Measurements from ENCODE around the gene HIRA. TPM values are rescaled to one million over a fixed set of nuclear protein-coding genes. Genes with fewer than 3 reads are reported as not detected.
A peak's percentile ranks its signal among the peaks of the same experiment; 100 is the strongest.
"Not testable (repeated sequence)": the region's sequence is repeated elsewhere in the genome, so short reads cannot be mapped to it uniquely, and the experiment has no call there.

The HIRA gene
- total and polyA plus RNA-seq, 4 donors: 4.1 to 32.5 (median 23.0) TPM

GRCh38 chr22:19440411-19441195 lies 9.1 kb upstream of the HIRA start:
- DNase-seq (ENCODE audit: low spot score): no peak
- Histone ChIP-seq H3K9ac (ENCODE audit: low read depth in 1 of 2, low read length in 2 of 2) (no peak overlapping the region), H3K27ac (ENCODE audit: low read depth in 1 of 2, low read length in 2 of 2) (peak overlapping the region in 1 of 2 donors; percentile 42), H3K36me3 (ENCODE audit: control insufficient read depth in 4 of 4, insufficient read depth in 3 of 4, low read depth in 1 of 4, low read length in 3 of 4) (peaks cover 0 to 19% (median 7%) of the 10 kb centered on the region in 4 donors), H3K4me3 (ENCODE audit: low read depth in 1 of 3, low read length in 3 of 3) (no peak overlapping the region), H3K27me3 (ENCODE audit: control insufficient read depth in 4 of 4, insufficient read depth in 4 of 4, low read length in 3 of 4) (no peaks in the 10 kb centered on the region), H3K4me1 (ENCODE audit: control insufficient read depth in 4 of 4, insufficient read depth in 4 of 4, low read length in 3 of 4) (peaks cover 0 to 7% (median 0%) of the 10 kb centered on the region in 4 donors), H3K9me3 (ENCODE audit: control insufficient read depth in 4 of 4, low read length in 3 of 4) (no peaks in the 10 kb centered on the region)
- 60% methylated on average over 8 of the region's 8 CpGs for WGBS
- TF ChIP-seq RAD21 (IDR thresholded peaks at IDR 0.05) (peak; percentile 14 to 54), FOXA2 (IDR thresholded peaks at IDR 0.05) (no peak), MAX (IDR thresholded peaks at IDR 0.05) (no peak), ATF3 (IDR thresholded peaks at IDR 0.05) (no peak), HNF4A (conservative IDR thresholded peaks at IDR 0.05) (peak in 1 of 2 donors; percentile 22), ZBTB33 (IDR thresholded peaks at IDR 0.05) (no peak), FOXA1 (IDR thresholded peaks at IDR 0.05) (no peak), REST (IDR thresholded peaks at IDR 0.05) (no peak), YY1 (IDR thresholded peaks at IDR 0.05) (no peak), RXRA (IDR thresholded peaks at IDR 0.05) (peak; percentile 74 to 85), TAF1 (conservative IDR thresholded peaks at IDR 0.05) (no peak), HNF4G (IDR thresholded peaks at IDR 0.05) (no peak), SP1 (IDR thresholded peaks at IDR 0.05) (peak; percentile 37)

- TF ChIP-seq FOXA1 (IDR thresholded peaks at IDR 0.05): no peak
- no peak for TF ChIP-seq ZBTB33 (IDR thresholded peaks at IDR 0.05)
- TF ChIP-seq ATF3 (IDR thresholded peaks at IDR 0.05): no peak
- TF ChIP-seq SP1 (IDR thresholded peaks at IDR 0.05): no peak
- no peak overlapping the region for H3K9ac ChIP-seq (ENCODE audit: low read depth in 1 of 2, low read length in 2 of 2)
- peaks cover 0 to 9% (median 3%) of the 10 kb centered on the region in 4 donors for H3K4me1 ChIP-seq (ENCODE audit: control insufficient read depth in 4 of 4, insufficient read depth in 4 of 4, low read length in 3 of 4)
- no peak overlapping the region for H3K27ac ChIP-seq (ENCODE audit: low read depth in 1 of 2, low read length in 2 of 2)
- no peak overlapping the region for H3K4me3 ChIP-seq (ENCODE audit: low read depth in 1 of 3, low read length in 3 of 3)
- no peaks in the 10 kb centered on the region for H3K27me3 ChIP-seq (ENCODE audit: control insufficient read depth in 4 of 4, insufficient read depth in 4 of 4, low read length in 3 of 4)
- DNase-seq (ENCODE audit: low spot score): no peak
- WGBS: 84% methylated on average over 7 of the region's 7 CpGs
- H3K36me3 ChIP-seq (ENCODE audit: control insufficient read depth in 4 of 4, insufficient read depth in 3 of 4, low read depth in 1 of 4, low read length in 3 of 4): peaks cover 3 to 17% (median 11%) of the 10 kb centered on the region in 4 donors
- H3K9me3 ChIP-seq (ENCODE audit: control insufficient read depth in 4 of 4, low read length in 3 of 4): no peaks in the 10 kb centered on the region
These were observed 6.8 kb upstream of the HIRA start for GRCh38 chr22:19438298-19438697.

GRCh38 chr22:19436444-19437161 lies 5.1 kb upstream of the HIRA start:
- 96% methylated on average over 9 of the region's 9 CpGs for WGBS
- not testable (repeated sequence) for H3K4me3 ChIP-seq (ENCODE audit: low read depth in 1 of 3, low read length in 3 of 3); H3K9me3 ChIP-seq (ENCODE audit: control insufficient read depth in 4 of 4, low read length in 3 of 4); H3K27ac ChIP-seq (ENCODE audit: low read depth in 1 of 2, low read length in 2 of 2); H3K9ac ChIP-seq (ENCODE audit: low read depth in 1 of 2, low read length in 2 of 2); DNase-seq (ENCODE audit: low spot score); H3K27me3 ChIP-seq (ENCODE audit: control insufficient read depth in 4 of 4, insufficient read depth in 4 of 4, low read length in 3 of 4)
- Histone ChIP-seq H3K36me3 (ENCODE audit: control insufficient read depth in 4 of 4, insufficient read depth in 3 of 4, low read depth in 1 of 4, low read length in 3 of 4) (peaks cover 3 to 16% (median 11%) of the 10 kb centered on the region in 4 donors), H3K4me1 (ENCODE audit: control insufficient read depth in 4 of 4, insufficient read depth in 4 of 4, low read length in 3 of 4) (peaks cover 0 to 14% (median 7%) of the 10 kb centered on the region in 4 donors)
